ENCODE measurements around the gene MRPL43.
"Not testable (repeated sequence)": the region's sequence is repeated elsewhere in the genome, so short reads cannot be mapped to it uniquely, and the experiment has no call there.

MRPL43 gene

DNA sequence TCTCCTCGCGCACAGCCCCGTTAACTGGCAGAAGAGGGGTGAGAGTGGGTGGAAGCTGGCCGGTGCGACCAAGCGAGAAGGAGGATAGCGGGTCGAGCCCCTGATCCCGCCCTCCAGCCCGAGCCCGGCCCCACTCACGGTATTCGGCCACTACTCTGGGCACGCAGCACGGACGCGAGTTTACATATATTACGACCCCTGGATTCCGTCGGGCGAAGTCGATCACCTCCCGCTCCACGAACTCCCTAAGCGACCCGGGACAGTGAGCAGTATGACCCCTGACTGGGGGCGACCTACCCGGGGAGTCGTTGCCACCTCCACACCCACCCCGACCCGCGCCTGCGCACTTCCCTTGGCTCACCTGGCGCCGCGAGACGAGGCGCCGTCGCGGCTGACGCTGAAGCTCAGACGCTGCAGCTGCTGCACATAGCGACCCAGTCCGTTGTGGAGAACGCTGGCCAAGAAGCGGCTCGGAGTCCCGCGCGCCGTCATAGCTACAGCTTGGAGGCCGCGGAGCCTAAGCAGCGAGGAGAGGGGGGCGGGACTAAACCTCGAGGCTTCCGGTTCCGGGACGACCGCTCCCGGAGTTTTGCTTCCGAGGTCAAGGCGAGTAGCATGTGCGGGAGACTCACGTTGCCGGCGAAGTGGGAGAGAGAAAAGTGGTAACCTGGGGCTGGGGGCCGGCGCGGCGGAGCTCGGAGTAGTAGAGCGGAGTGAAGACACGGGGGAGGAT lies at the start of gene MRPL43, which contains the start of gene TWNK:
Gene MRPL43, minus strand, starts transcription at position 546 of the 733 bp plus-strand sequence. Its CDS starts 54 bp downstream, at position 492.
Gene TWNK, plus strand, starts transcription at position 592 of the 733 bp plus-strand sequence. CDS start 668 bp downstream, outside the sequence.
- H3K4me3 ChIP-seq (ENCODE audit: low read depth, low read length): peak within 1 kb of the TSS; percentile 88
- DNase-seq (ENCODE audit: low read depth): no peak
- TF ChIP-seq, protein P1, sequence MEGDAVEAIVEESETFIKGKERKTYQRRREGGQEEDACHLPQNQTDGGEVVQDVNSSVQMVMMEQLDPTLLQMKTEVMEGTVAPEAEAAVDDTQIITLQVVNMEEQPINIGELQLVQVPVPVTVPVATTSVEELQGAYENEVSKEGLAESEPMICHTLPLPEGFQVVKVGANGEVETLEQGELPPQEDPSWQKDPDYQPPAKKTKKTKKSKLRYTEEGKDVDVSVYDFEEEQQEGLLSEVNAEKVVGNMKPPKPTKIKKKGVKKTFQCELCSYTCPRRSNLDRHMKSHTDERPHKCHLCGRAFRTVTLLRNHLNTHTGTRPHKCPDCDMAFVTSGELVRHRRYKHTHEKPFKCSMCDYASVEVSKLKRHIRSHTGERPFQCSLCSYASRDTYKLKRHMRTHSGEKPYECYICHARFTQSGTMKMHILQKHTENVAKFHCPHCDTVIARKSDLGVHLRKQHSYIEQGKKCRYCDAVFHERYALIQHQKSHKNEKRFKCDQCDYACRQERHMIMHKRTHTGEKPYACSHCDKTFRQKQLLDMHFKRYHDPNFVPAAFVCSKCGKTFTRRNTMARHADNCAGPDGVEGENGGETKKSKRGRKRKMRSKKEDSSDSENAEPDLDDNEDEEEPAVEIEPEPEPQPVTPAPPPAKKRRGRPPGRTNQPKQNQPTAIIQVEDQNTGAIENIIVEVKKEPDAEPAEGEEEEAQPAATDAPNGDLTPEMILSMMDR (IDR thresholded peaks at IDR 0.05; ENCODE audit: control insufficient read depth, extremely low read depth, insufficient read depth): no peak

DNA sequence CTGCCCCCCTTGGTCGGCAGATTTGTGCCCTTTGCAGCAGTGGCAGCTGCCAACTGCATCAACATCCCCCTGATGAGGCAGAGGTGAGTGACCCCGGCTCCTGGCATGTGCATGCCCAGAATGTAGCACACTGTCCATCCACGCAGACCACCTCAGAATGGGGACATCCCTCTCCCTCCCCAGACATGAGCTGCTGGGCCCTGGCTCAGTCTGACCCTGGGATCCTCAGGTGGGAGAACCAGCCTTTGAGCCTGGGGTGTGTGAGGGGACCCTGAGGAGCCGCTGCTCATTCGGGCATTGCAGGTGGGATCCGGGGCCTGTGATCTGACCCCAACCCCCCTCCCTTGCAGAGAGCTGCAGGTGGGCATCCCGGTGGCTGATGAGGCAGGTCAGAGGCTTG lies 49.4 kb upstream of the MRPL43 start:
- TF ChIP-seq, protein P1 (IDR thresholded peaks at IDR 0.05; ENCODE audit: control insufficient read depth, extremely low read depth, insufficient read depth): no peak
- no peak overlapping the region for H3K4me3 ChIP-seq (ENCODE audit: low read depth, low read length)
- DNase-seq (ENCODE audit: low read depth): no peak

- DNase-seq (ENCODE audit: low read depth): no peak
- no peak overlapping the region for H3K4me3 ChIP-seq (ENCODE audit: low read depth, low read length)
- TF ChIP-seq, protein P1 (IDR thresholded peaks at IDR 0.05; ENCODE audit: control insufficient read depth, extremely low read depth, insufficient read depth): no peak
Measured at GRCh38 chr10:101035916-101036702, 48.8 kb upstream of the MRPL43 start.

- no peak for DNase-seq (ENCODE audit: low read depth)
- TF ChIP-seq, protein P1 (IDR thresholded peaks at IDR 0.05; ENCODE audit: control insufficient read depth, extremely low read depth, insufficient read depth): no peak
- no peak overlapping the region for H3K4me3 ChIP-seq (ENCODE audit: low read depth, low read length)
Measured at GRCh38 chr10:101035314-101035713, 48.0 kb upstream of the MRPL43 start.

DNA sequence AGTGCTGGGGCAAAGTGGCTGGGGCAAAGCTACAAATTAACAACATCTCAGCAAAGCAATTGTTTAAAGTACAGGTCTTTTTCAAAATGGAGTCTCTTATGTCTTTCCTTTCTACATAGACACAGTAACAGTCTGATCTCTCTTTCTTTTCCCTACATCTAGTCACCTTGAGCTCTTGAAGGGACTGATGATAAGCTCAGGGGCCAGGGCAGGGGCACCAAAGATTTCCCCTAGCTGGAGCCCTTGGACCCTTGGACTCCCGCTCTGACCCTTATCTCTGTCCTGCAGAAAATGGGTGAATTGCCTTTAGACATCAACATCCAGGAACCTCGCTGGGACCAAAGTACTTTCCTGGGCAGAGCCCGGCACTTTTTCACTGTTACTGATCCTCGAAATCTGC lies 47.1 kb upstream of the MRPL43 start:
- DNase-seq (ENCODE audit: low read depth): not testable (repeated sequence)

GRCh38 chr10:101033276-101033675 lies 46.0 kb upstream of the MRPL43 start:
- peak overlapping the region; percentile 67 for H3K4me3 ChIP-seq (ENCODE audit: low read depth, low read length)
- no peak for DNase-seq (ENCODE audit: low read depth)
- TF ChIP-seq, protein P1 (IDR thresholded peaks at IDR 0.05; ENCODE audit: control insufficient read depth, extremely low read depth, insufficient read depth): no peak

More for the DNA sequence above, 47.1 kb upstream of the MRPL43 start:
- not testable (repeated sequence) for H3K4me3 ChIP-seq (ENCODE audit: low read depth, low read length)

GRCh38 chr10:101032637-101033224 lies 45.4 kb upstream of the MRPL43 start:
- H3K4me3 ChIP-seq (ENCODE audit: low read depth, low read length): peak overlapping the region; percentile 67
- TF ChIP-seq, protein P1 (IDR thresholded peaks at IDR 0.05; ENCODE audit: control insufficient read depth, extremely low read depth, insufficient read depth): no peak
- DNase-seq (ENCODE audit: low read depth): no peak

Measured in LNCaP clone FGC (cell line).